ENCODE data around the gene TAS2R40.

GRCh38 chr7:143240291-143241168, 18.7 kb downstream of the TAS2R40 start:
- TF ChIP-seq POLR2AphosphoS5 (IDR thresholded peaks at IDR 0.05) = no peak
- TF ChIP-seq TAF1 (IDR thresholded peaks at IDR 0.05; ENCODE audit: low read depth) = no peak
- TF ChIP-seq CTCF (IDR thresholded peaks at IDR 0.05; ENCODE audit: poor library complexity, severe bottlenecking) = peak; percentile 93
- no peak for TF ChIP-seq EZH2 (IDR thresholded peaks at IDR 0.05; ENCODE audit: borderline replicate concordance, insufficient read depth, low read length, poor library complexity, severe bottlenecking)
- TF ChIP-seq REST (IDR thresholded peaks at IDR 0.05; ENCODE audit: borderline replicate concordance) = no peak
- peak; percentile 93 for TF ChIP-seq SMC3 (conservative IDR thresholded peaks at IDR 0.05; ENCODE audit: poor library complexity)
- no peak for TF ChIP-seq EP300 (conservative IDR thresholded peaks at IDR 0.05; ENCODE audit: poor library complexity, severe bottlenecking)
